GM19239 (cell line): ENCODE data around the gene SLC9C2.
"Not testable (repeated sequence)": the region's sequence is repeated elsewhere in the genome, so short reads cannot be mapped to it uniquely, and the experiment has no call there.

Experiments used
- DNase-seq: peaks from one replicate; pipeline ENCODE4 v3.0.0; 2011; ENCODE audit warnings: low spot score; ENCODE audit not compliant: insufficient read length
- FAIRE-seq: peaks from 2 replicates; lab custom pipeline; 2011; peaks lifted over from hg19 to GRCh38; lab: Jason Lieb, UNC

The SLC9C2 gene

DNA sequence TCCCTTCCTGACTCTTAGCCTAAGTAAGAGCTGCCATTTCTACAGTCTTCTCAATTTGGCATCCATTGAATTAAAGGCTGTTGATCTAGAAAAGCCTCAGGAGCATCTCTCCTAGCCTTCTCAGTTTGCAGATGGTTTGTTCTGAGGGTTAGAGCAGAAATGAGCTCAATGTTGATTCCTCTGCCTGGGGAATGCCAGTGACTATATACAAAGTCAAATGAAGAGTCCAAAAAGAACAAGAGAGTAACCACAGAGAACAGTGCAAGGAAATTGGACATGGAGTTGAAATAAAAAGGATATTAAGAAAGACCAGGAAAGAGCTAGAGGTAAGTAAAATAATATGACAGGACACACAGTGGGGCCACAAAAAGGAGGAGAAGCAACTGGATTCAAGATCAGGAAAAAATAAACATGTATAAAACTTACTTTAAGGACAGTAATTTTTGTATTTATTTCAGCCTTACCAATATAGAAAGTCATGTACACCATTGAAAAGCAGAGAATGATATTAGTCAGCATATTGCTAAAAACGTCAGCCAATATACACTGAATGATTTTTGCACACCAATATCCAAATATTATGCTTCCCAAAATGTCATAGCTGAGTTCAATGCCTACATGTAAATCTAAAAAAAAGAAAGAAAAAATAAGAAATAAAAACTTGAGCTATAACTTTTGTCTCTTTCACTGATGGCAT is 21.3 kb downstream of the SLC9C2 start:
- DNase-seq, result no peak
- FAIRE-seq, result no peak

DNA sequence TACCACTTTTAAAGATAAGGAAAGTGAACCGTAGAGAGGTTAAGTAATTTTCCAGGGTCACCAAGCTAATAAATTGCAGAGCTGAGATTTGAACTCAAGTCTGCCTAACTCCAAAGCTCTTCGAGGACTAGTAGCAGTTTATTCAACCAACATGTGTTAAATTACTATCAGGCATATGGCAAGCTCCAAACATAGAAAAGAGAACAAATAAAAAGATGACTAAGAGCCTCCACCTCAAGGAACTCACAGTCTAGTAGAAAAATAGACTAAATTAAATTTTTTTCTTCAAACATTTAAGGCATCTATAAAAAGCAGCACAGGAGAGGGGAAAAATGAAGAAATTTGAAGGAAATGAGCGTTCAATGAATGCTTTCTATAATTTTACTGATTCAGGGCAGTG is 22.2 kb downstream of the SLC9C2 start:
- no peak for DNase-seq
- no peak for FAIRE-seq

DNA sequence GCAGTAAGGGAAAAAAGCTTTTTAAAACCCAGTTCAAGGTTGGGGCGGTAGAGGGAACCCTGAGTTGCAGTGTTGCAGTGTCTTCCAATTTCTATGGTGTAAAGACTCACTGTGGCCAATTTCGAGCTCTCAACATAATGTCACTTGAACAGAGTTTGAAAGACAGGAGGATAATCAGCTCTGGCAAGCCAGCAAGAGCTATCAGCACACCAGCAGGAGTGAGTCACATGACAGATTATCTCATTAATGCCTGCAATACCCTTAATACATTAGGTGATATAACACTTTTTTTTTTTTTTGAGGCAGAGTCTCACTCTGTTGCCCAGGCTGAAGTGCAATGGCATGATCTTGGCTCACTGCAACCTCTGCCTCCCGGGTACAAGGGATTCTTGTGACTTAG is 22.8 kb downstream of the SLC9C2 start:
- DNase-seq (no peak), FAIRE-seq (no peak)

DNA sequence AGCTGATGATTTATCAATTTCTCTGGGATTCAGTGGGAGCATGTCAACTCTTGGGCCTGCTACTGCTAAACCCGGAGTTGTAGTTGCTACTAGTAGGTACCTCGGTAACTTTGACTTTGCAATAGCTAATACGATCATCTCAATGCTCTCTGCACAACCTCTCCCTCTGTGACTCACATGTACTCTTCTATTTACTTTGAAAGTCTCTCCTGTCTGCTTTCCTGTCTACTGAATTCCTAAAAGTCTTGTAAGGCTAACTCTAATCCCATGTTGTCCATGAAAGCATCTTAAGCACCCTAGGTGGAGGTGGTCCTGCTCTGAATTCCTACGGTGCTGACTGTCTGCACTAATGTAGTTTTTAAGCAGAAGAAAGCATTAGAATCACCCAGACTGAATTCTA is 29.3 kb downstream of the SLC9C2 start:
- DNase-seq (no peak), FAIRE-seq (no peak)

DNA sequence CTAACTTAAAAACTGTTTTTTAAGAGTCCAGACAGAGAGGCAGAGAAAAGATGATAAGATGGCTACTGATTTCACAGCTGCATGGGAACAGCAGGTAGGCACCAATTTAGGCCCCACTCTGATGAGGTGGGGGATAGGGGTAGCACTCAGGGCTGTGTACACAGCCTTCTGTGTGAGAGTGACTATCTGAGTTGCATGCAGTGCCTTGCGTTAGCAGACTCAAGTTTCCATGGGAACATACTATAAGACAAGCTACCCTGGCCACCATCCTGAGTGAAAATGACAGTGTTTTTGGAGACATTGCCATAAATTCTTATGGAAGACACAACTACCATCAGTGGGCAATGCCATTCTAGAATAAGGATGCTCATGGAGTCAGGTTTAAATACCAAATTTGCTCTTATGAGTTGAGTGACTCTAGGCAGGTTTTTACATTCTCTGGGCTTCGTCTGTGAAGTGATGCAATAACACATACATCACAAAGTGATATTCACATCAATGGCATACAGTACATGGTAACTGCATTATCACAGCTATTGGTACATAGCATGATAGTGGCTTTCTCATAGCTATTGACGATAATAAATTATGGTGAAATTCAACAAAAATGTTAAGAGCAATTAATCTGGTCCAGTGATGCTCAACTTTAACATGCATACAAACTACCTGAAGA is 30.5 kb downstream of the SLC9C2 start:
- FAIRE-seq, result no peak
- DNase-seq, result no peak

DNA sequence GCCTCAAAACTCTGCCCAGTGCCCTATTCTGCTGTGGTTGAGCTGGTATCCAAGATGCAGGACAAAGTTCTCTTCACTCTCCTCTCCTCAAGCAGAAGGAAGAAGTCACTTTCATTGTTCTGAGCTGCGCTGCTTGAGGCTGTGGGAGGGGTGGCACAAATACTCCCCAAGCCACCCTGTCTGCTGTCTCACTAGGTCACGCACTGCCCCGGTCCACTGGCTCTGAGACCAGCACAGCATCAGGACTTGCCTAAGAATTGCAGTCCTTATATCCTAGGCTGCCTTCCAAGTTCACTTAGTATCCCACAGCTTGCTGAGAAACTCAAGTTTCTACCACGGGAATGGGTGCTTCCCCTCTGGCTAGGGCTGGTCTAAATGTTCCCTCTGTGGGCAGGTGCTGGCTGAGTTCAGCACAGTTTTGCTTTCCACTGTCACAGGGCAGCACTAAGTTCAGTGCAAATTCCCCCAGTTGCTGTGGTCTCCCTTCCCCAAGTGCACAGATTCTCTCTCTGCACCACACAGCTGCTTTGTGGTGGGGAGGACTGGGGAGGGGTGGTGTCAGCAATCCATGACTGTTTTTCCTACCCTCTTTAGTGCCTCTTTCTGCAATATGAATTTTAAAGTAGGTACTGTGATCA is 32.4 kb downstream of the SLC9C2 start:
- DNase-seq, result no peak
- no peak for FAIRE-seq

DNA sequence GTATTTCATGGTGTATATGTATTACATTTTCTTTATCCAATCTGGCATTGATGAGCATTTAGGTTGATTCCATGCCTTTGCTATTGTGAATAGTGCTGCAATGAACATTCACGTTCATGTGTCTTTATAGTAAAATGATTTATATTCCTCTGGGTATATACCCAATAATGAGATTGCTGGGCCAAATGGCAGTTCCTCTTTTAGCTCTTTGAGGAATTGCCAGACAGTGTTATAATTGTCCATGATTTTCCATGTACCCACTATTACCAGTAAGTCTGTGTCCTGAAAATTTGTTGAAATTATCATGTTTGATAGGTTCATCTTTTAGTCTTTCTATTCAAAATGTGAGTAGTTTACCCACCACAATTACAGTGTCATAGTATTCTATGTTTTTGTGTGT is 34.4 kb downstream of the SLC9C2 start:
- FAIRE-seq, result no peak
- DNase-seq, result no peak

DNA sequence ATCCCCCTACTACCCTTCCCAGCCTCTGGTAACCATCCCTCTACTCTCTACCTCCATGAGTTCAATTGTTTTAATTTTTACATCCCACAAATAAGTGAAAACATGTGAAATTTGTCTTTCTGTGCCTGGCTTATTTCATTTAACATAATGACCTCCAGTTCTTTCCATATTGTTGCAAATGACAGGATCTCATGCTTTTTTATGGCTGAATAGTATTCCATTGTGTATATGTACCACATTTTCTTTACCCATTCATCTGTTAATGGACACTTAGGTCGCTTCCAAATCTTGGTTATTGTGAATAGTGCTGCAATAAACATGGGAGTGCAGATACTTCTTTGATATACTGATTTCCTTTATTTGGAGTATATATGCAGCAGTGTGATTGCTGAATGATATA is 39.0 kb downstream of the SLC9C2 start:
- FAIRE-seq, DNase-seq: not testable (repeated sequence)

DNA sequence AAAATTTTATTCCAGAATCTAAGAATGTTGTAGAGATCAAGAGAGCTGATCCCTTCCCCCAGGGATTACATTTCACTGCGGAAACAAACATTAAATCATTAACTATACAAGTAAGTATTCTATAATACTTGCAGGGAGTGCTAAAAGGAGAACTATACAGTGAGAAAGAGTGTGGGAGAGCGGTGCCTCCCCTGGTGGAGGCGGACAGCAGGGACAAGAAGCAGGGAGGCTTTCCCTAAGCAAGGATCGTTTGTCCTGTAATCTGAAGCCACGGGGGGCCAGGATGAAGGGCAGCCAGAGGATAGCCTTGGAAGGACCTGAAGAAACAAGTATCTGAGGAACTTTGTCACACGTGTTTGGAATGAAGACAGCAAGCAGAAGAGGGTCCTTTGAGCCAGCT is 40.1 kb downstream of the SLC9C2 start:
- DNase-seq (no peak), FAIRE-seq (no peak)

DNA sequence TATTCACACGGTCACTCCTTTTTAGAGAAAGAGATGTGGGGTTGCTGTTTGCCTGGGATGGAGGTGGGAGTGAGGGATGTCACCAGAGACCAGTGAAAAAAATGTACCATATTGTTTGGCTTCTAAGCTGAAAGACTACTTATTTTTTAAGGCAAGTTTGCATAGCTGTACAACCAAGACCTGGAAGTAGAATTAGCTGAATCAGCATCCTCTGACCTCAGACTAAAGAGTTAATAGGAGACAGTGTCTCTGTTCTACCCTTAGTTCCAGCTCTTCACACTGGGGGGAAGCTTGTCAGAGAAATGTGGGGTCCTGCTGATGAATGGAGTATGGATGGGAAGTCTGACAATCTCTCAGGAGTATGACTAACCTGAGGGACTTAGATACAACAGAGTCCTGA is 41.6 kb downstream of the SLC9C2 start:
- no peak for FAIRE-seq

DNA sequence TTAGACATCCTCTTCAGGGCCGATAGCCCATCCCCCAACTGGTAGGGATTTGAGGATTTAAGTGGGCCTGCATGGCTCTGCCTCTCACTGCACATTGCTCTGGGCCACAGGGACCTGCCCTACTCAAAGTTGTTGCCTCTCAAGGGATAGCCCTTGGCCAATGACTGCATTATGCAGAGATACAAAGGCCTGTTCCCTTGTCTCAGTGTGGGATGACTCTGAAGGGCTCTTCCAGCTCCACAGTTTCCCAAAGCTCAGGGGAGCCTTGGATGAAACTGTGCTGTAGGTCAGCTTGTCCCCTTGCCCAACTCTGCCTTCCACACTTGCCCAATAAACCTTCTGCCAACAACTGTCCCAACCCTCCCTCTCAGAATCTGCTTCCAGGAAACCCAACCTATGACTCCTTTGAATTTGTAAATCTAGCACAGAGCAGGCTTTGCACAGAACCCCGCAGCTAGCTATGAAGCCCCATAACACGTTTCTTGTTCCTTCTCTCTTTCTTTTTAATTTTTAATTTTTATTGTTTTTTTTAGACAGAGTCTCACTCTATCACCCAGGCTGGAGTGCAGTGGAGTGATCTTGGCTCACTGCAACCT is 42.5 kb downstream of the SLC9C2 start:
- no peak for FAIRE-seq
- DNase-seq, result no peak

More for the DNA sequence above, 41.6 kb downstream of the SLC9C2 start:
- no peak for DNase-seq

DNA sequence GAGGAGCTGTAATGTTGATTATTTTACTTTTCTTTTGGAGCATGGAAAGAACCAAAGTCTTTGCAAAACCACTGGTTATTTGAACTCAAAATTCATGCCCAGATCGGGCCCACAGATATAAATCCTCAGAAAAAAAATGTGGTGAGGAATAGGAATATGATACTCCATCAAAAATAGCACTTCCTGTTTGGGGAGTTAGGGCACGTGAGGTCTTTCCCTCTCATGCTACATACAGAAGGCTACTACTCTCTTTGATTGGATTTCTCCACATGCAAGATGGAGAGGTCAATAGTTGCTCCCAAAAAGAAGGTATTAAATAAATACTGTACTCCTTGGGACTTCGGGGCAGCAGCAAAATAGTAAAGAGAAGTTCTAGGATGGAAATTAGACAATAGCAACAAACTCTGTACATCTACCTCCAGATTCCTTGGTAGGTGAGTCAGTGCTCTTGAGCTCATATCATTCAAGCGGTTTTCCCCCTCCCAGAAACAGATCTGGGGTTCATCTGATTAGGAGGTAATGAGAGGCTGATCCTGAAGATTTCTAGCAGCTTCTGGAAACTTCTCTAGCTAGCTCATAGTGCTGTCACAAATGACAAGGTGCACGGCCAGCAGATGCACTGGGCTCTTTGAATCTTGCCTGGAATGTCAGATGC is 47.1 kb downstream of the SLC9C2 start:
- no peak for FAIRE-seq

DNA sequence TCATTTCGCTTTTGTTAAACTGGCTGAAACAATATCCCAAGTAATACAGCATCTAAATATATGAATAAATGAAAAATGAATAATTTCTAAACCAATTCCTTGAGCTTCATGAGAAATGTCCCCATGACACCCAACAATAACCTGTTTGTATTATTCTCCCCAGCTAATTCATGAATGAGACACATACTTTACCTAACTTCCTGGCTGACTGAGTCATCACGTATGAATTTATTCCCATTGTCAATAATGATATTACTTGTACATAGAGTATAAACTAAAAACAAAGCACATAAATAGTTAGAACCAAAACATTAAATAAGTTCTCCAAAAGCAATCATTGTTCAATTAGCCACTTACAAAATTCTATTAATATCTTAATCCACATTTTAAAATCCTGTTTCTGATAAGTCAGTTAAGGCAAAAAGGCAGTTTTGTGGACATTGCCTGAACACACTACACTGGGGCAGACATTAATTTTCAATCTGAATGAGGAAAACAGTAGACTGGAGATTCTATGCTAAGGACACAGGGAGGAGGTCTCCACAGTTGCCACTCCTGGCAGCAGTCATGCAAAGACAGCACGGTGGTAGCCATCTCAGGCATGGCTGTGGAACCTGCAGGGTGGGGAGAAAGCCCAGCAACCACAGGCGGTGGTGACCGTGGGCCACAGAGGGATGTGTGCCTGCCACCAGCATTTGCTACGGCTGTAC is 48.2 kb downstream of the SLC9C2 start:
- FAIRE-seq (no peak), DNase-seq (no peak)

More for the DNA sequence above, 47.1 kb downstream of the SLC9C2 start:
- DNase-seq, result no peak

DNA sequence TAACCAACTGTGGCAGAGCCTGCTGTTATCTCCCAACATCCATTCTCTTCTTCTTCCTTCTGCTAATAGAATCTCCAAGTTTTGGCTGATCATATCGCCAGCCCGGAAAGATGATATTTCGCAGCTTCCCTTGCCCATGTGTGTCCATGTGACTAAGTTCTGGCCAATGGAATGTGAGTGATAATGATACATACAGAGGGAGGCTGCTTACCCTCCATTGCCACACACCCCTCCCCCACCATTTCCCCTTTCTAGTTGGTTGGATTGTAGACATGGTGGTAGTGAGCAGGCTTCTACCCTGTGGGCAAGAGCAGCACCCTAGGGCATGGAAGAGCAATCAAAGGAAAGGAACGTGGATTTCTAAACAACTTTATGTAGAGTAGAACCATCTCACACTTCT is 48.8 kb downstream of the SLC9C2 start:
- FAIRE-seq (no peak), DNase-seq (no peak)

DNA sequence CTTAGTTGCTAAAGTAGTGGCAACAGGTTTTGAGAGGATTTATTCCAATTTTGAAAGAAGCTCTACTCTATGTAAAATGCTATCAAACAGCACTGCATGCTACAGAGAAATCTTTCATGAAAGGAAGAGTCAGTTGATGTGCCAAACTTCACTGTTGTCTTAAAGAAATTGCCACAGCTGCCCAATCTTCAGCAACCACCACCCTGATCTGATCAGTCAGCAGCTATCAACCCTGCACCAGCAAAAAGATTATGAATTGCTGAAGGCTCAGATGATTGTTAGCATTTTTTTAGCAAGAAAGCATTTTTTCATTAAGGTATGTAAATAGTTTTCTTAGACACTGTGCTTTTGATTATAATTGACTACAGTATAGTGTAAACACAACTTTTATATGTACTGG is 49.6 kb downstream of the SLC9C2 start:
- FAIRE-seq (no peak), DNase-seq (no peak)

DNA sequence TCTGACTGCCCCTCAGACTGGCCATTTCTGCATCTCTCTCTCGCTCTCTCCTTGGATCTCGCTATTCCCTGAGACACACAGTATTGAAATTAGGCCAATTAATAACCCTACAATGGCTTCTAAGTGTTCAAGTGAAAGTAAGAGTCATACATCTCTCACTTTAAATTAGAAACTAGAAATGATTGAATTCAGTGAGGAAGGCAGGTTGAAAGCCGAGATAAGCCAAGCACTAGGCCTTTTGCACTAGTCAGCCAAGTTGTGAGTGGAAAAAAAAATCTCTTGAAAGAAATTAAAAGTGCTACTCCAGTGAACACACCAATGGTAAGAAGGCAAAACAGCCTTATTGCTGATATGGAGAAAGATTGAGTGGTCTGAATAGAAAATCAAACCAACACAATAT is 51.2 kb downstream of the SLC9C2 start:
- no peak for FAIRE-seq
- no peak for DNase-seq

DNA sequence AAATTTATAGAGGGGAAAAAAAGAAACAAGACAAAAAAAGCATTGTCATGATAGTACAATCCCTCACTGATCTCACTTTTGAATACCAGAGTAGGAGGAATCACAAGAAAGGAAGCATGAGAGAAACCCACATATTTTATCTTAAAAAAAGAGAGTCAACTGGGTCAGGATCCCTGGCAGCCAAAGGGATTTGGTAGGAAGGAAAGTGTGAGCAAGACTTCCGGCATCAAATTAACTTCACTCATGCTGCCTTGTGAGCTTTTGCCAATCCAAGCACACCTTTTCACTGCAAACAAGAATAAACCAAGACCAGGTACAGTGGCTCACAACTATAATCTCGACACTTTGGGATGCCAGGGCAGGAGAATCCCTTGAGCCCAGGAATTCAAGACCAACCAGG is 53.1 kb downstream of the SLC9C2 start:
- no peak for FAIRE-seq
- no peak for DNase-seq

DNA sequence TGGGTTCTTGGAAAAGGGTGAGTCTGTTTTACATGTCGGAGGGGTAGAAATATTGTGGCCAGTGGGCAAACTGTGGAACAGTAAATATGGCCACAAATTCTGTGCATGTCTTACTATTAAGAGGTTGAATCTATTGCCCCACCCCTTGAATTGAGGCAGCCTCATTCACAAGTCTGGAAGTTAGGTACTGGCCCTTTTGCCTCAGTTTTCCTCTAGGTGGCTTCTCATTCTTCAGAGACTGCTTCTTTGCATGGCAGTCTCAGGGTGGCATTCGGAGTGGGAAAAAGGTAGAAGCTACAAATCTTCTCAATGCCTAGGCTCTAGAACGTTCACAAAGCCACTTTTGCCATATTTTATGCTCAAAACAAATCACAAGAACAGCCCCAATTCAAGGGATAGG is 57.2 kb downstream of the SLC9C2 start:
- no peak for DNase-seq
- FAIRE-seq, result no peak

DNA sequence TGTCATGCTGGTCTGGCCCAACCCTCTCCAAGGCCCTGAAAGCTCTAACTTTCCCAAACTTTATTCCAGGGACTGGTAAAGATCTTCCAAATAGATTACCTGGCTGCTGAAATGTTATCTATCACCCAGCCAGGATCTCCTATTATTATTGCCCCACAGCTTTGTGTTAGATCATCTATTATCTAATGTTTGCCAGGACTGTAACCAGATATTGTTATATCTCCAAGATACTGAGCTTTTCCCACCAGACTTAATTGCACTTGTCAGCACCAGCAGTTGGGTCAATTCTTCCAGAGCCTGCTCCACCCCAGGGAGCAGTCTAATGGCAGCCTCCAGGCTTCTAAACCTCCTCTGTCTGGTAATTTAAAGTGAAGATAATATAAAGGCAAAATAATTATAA is 66.6 kb downstream of the SLC9C2 start:
- DNase-seq, result no peak
- no peak for FAIRE-seq

DNA sequence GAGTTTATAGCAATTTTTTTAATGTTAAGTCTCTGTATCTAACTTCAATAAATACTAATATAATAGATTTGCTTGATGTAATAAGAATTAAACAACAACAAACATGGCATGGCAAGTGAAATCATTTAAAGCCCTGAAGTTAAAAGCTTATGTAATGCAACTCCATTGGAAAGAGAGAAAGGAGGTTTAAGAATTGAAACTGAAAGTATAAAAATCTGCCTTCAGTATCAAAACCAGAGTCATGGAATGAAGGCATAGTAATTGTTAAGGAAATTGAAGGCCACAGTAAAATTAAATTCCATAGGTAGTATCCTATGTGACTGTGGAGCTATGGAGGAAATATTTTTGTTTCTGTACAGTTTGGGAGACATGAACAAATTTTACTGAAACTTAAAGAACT is 70.6 kb downstream of the SLC9C2 start:
- DNase-seq (no peak), FAIRE-seq (no peak)
